Measurements from ENCODE around the gene CRABP1.

The CRABP1 gene

GRCh38 chr15:78338781-78339180 lies 1.4 kb upstream of the CRABP1 start:
- Histone ChIP-seq H3K9me3 (no peaks in the 10 kb centered on the region), H3K4me1 (no peaks in the 10 kb centered on the region), H3K27me3 (peaks cover 5% of the 10 kb centered on the region; the same call in 1 of the 2 replicates), H3K36me3 (no peaks in the 10 kb centered on the region; the same call in 1 of the 2 replicates), H3K4me3 (ENCODE audit: low read depth, low read length) (no peak overlapping the region)
- DNase-seq = no peak
- TF ChIP-seq, protein P1, sequence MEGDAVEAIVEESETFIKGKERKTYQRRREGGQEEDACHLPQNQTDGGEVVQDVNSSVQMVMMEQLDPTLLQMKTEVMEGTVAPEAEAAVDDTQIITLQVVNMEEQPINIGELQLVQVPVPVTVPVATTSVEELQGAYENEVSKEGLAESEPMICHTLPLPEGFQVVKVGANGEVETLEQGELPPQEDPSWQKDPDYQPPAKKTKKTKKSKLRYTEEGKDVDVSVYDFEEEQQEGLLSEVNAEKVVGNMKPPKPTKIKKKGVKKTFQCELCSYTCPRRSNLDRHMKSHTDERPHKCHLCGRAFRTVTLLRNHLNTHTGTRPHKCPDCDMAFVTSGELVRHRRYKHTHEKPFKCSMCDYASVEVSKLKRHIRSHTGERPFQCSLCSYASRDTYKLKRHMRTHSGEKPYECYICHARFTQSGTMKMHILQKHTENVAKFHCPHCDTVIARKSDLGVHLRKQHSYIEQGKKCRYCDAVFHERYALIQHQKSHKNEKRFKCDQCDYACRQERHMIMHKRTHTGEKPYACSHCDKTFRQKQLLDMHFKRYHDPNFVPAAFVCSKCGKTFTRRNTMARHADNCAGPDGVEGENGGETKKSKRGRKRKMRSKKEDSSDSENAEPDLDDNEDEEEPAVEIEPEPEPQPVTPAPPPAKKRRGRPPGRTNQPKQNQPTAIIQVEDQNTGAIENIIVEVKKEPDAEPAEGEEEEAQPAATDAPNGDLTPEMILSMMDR (IDR thresholded peaks at IDR 0.05; ENCODE audit: low read depth, low read length) = no peak

DNA sequence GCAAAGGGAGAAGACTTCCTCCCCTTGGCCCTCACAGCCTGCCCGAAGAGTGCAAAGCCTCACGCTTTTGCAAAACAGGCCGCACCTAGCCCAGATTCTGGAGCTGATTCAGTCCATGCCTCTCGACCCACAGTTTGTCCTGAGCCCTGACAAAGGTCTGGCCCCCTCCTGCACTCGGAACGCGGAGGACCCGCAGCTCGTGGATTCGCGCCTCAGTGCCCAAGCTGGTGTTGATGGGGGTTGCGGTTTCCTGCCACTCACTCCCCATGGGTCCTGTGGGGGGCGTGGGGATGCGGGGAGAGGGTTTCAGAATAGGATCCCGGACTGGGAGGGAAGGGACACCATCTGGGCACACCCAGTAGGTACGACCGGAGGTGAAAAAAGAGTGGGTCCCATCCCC lies 594 bp upstream of the CRABP1 start:
- Histone ChIP-seq H3K36me3 (no peaks in the 10 kb centered on the region; the same call in 1 of the 2 replicates), H3K9me3 (no peaks in the 10 kb centered on the region), H3K4me3 (ENCODE audit: low read depth, low read length) (peak overlapping the region; percentile 26; the same call in 1 of the 2 replicates), H3K4me1 (no peaks in the 10 kb centered on the region), H3K27me3 (peaks cover 5% of the 10 kb centered on the region; the same call in 1 of the 2 replicates)
- no peak for DNase-seq
- TF ChIP-seq, protein P1 (IDR thresholded peaks at IDR 0.05; ENCODE audit: low read depth, low read length) = no peak

GRCh38 chr15:78341057-78341987 lies 1.2 kb downstream of the CRABP1 start:
- Histone ChIP-seq H3K27me3 (peaks cover 5% of the 10 kb centered on the region; the same call in 1 of the 2 replicates), H3K9me3 (no peaks in the 10 kb centered on the region), H3K4me3 (ENCODE audit: low read depth, low read length) (peak overlapping the region; percentile 70; the same call in 1 of the 2 replicates), H3K36me3 (no peaks in the 10 kb centered on the region; the same call in 1 of the 2 replicates), H3K4me1 (peaks cover 12% of the 10 kb centered on the region)
- TF ChIP-seq, protein P1 (IDR thresholded peaks at IDR 0.05; ENCODE audit: low read depth, low read length) = no peak
- no peak for DNase-seq

DNA sequence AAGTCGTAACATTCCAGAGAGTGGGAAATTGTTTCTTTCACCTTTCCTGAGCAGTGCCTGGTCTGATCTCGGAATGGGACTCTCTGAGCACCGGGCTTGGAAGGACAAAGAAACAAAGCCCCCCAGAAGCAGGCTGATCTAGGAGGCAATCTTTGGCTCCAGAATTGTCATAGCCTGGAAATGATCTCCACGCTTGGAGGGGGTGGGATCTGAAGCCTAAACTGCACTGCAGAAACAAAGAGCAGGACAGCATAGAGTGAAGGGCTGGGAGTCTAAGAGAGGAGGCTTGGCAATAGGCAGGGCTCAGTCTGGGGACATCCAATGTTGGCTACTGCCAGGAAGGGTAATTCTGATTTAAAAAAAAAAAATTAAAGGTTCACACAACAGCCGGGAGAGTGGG lies 1.9 kb downstream of the CRABP1 start:
- H3K36me3 ChIP-seq = no peaks in the 10 kb centered on the region; the same call in 1 of the 2 replicates
- no peak for DNase-seq
- TF ChIP-seq, protein P1 (IDR thresholded peaks at IDR 0.05; ENCODE audit: low read depth, low read length) = no peak
- no peak overlapping the region for H3K4me3 ChIP-seq (ENCODE audit: low read depth, low read length)
- peaks cover 17% of the 10 kb centered on the region for H3K4me1 ChIP-seq
- H3K27me3 ChIP-seq = peaks cover 5% of the 10 kb centered on the region; the same call in 1 of the 2 replicates
- H3K9me3 ChIP-seq = no peaks in the 10 kb centered on the region

GRCh38 chr15:78343276-78344060 lies 3.3 kb downstream of the CRABP1 start:
- TF ChIP-seq, protein P1 (IDR thresholded peaks at IDR 0.05; ENCODE audit: low read depth, low read length) = no peak
- Histone ChIP-seq H3K4me3 (ENCODE audit: low read depth, low read length) (no peak overlapping the region), H3K4me1 (peaks cover 29% of the 10 kb centered on the region), H3K36me3 (no peaks in the 10 kb centered on the region; the same call in 1 of the 2 replicates), H3K27me3 (peaks cover 5% of the 10 kb centered on the region; the same call in 1 of the 2 replicates), H3K9me3 (no peaks in the 10 kb centered on the region)
- DNase-seq = no peak
